Activated T-helper 17 cell treated with anti-CD3 and anti-CD28 coated beads, Interleukin-2, amount 50 U/mL, for 72 hours (primary cell): ENCODE results near the gene IMMP2L. TPM values are rescaled to one million over a fixed set of nuclear protein-coding genes. Genes with fewer than 3 reads are reported as not detected.
A peak's percentile ranks its signal among the peaks of the same experiment; 100 is the strongest.
"Not testable (repeated sequence)": the region's sequence is repeated elsewhere in the genome, so short reads cannot be mapped to it uniquely, and the experiment has no call there.

Experiments used
- ATAC-seq: fragments of 150-1000 bp; cut with Tn5 transposase; replicated peaks from 2 replicates; pipeline ENCODE4 v1.10.0; 2021; ENCODE audit warnings: mild to moderate bottlenecking, moderate library complexity
- H3K27ac Mint-ChIP-seq: one replicate; pipeline ENCODE4 v1.8.0; 2022; ENCODE audit warnings: mixed read lengths
- H3K27me3 Mint-ChIP-seq: one replicate; pipeline ENCODE4 v1.8.0; 2022; ENCODE audit warnings: mixed read lengths
- H3K36me3 Mint-ChIP-seq: one replicate; pipeline ENCODE4 v1.8.0; 2022; ENCODE audit warnings: low read depth, mild to moderate bottlenecking, mixed read lengths
- H3K4me1 Mint-ChIP-seq: one replicate; pipeline ENCODE4 v1.8.0; 2022; ENCODE audit warnings: mixed read lengths
- H3K4me3 Mint-ChIP-seq: one replicate; pipeline ENCODE4 v1.8.0; 2022; ENCODE audit warnings: mild to moderate bottlenecking, mixed read lengths
- H3K9me3 Mint-ChIP-seq: one replicate; pipeline ENCODE4 v1.8.0; 2022; ENCODE audit warnings: mixed read lengths
- total RNA-seq, 2 donors: library from RNA; stranded (reverse); gene quantifications; one replicate each; pipeline ENCODE4 v1.2.3, GENCODE V29; 2022

The IMMP2L gene
- total RNA-seq: 10 to 100 TPM in 1 of 2 donors, 1 to 10 TPM in 1; 9.5 to 27.6 TPM

DNA sequence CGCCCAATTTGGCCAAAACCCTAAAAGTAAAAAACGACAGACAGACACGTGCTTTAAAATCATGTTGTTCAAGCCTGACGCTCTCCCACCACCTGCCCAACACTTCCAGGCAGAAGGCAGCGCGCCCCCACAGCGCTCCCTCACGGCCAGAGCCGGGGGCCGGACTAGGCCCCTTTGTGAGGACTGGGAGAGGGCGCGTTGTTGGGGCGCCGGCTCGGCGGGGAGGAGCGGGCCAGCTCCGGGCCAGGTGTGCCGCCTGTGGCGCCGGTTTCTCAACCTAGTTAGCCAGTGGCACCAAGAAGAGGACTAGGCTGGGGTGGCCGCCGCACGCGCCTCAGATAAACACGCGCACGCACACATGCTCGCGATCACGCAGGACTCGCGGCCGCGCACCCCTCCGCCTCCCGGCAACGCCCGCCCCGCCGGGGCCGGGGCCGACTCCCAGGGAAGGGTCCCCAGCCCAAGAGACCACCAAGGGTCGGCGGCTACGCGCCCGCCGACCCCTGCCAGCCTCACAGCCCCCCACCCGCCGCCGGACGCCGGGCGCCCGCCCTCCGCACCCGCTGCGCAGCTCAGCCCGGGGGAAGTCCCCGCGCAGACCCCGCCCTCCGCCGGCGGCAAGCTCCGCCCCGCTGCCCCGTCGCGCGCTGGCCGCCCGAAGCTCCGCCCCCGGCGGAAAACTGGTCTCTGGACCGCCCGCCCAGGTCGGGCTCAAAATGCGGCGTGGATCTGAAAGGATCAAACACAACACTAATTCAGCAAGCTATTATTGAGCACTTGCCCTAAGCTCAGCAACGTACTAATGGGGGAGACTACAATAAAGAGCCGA lies at the start of gene IMMP2L:
IMMP2L (minus strand) TSS at position 589 of the 829 bp plus-strand sequence.
- Mint-ChIP-seq H3K9me3 (no peaks in the 10 kb centered on the region), H3K36me3 (peaks cover 28% of the 10 kb centered on the region), H3K4me3 (peak within 1 kb of the TSS; percentile 84), H3K4me1 (peaks cover 20% of the 10 kb centered on the region), H3K27ac (peak within 1 kb of the TSS; percentile 89), H3K27me3 (peaks cover 4% of the 10 kb centered on the region)
- peak; percentile 95 for ATAC-seq

DNA sequence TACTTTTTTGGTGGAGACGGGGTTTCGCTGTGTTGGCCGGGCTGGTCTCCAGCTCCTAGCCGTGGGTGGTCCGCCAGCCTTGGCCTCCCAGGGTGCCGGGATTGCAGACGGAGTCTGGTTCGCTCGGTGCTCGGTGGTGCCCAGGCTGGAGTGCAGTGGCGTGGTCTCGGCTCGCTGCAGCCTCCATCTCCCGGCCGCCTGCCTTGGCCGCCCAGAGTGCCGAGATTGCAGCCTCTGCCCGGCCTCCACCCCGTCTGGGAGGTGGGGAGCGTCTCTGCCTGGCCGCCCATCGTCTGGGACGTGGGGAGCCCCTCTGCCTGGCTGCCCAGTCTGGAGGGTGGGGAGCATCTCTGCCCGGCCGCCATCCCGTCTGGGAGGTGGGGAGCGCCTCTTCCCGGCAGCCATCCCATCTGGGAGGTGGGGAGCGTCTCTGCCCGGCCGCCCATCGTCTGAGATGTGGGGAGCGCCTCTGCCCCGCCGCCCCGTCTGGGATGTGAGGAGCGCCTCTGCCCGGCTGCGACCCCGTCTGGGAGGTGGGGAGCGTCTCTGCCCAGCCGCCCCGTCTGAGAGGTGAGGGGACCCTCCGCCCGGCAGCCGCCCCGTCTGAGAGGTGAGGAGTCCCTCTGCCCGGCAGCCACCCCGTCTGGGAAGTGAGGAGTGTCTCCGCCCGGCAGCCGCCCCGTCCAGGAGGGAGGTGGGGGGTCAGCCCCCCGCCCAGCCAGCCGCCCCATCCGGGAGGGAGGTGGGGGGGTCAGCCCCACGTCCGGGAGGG lies 47.4 kb upstream of the IMMP2L start:
- H3K27ac Mint-ChIP-seq, H3K9me3 Mint-ChIP-seq, H3K27me3 Mint-ChIP-seq, H3K36me3 Mint-ChIP-seq, H3K4me3 Mint-ChIP-seq, H3K4me1 Mint-ChIP-seq, ATAC-seq: not testable (repeated sequence)

DNA sequence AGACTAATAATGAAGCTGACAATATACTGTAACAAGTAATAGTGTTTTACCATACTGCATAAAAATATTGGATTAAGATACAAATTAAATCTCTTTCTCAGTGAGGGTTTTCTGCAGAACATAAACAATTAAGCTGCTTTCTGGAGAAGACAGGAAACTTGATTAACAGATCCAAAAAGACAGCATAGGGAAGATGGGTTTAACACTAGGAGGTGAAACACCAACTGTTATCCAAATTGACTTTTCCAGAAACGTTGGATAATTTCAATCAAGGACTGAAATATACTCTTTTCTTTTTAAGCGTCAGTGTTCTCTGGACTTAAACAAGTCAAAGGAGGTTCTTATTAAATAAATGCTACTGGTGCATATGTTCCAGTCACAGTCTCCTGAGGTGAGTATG lies 45.3 kb upstream of the IMMP2L start:
- no peak for ATAC-seq
- H3K4me3 Mint-ChIP-seq: no peak overlapping the region
- no peak overlapping the region for H3K27ac Mint-ChIP-seq
- H3K4me1 Mint-ChIP-seq: no peaks in the 10 kb centered on the region
- H3K9me3 Mint-ChIP-seq: no peaks in the 10 kb centered on the region
- peaks cover 3% of the 10 kb centered on the region for H3K27me3 Mint-ChIP-seq
- H3K36me3 Mint-ChIP-seq: no peaks in the 10 kb centered on the region

DNA sequence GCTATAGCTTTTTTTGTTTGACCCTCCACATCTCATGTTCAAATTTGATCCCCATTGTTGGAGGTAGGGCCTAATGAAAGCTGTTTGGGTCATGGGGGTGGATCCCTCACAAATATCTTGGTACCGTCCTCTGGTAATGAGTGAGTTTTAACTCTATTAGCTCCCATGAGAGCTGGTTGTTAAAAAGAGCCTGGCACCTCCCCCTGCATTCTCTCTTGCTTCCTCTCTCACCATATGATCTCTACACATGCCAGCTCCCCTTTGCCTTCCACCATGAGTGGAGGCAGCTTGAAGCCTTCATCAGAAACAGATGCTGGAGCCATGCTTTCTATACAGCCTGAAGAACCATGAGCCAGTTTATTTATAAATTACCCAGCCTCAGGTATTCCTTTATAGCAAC lies 43.0 kb upstream of the IMMP2L start:
- Mint-ChIP-seq H3K27ac (no peak overlapping the region), H3K27me3 (peaks cover 3% of the 10 kb centered on the region), H3K4me3 (no peak overlapping the region), H3K36me3 (no peaks in the 10 kb centered on the region), H3K9me3 (no peaks in the 10 kb centered on the region), H3K4me1 (no peaks in the 10 kb centered on the region)
- no peak for ATAC-seq

DNA sequence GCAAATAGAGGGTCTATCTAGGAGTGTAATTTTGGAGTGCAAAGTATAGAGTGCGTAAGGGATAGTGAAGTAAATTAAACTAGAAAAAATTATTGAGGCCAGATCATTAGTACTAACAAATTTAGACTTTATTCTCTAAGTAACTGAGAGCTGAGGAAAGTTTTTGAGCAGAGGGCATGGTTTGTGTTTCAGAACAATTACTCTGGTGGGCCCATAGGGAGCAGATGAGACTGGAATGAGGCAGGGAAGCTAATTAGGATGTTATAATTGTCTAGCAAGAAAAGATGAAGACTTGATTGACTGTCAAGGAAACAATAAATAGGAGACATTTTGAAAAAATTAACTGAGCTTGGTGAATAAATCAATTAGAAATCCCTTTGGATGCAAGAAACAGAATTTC lies 37.8 kb upstream of the IMMP2L start:
- H3K36me3 Mint-ChIP-seq: no peaks in the 10 kb centered on the region
- H3K4me3 Mint-ChIP-seq: no peak overlapping the region
- H3K27me3 Mint-ChIP-seq: no peaks in the 10 kb centered on the region
- H3K27ac Mint-ChIP-seq: no peak overlapping the region
- no peaks in the 10 kb centered on the region for H3K4me1 Mint-ChIP-seq
- peaks cover 4% of the 10 kb centered on the region for H3K9me3 Mint-ChIP-seq
- no peak for ATAC-seq

DNA sequence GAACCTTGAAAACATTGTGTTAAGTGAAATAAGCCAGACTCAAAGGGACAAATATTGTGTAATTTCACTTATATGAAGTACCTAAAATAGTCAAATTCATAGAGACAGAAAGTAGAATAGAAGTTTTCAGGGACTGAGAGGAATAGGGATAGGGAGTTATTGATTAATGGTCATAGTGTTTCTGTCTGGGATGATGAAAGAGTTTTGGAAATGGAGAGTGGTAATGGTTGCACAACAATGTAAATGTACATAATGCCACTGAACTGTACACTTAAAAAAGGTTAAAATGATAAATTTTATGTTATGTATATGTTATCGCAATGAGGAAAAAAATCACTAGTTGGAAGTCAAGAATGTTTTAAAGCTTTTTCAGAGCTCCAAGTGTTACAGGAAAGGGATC lies 33.5 kb upstream of the IMMP2L start:
- no peak for ATAC-seq
- Mint-ChIP-seq H3K4me3 (no peak overlapping the region), H3K4me1 (no peaks in the 10 kb centered on the region), H3K9me3 (peaks cover 4% of the 10 kb centered on the region), H3K27me3 (no peaks in the 10 kb centered on the region), H3K27ac (no peak overlapping the region), H3K36me3 (no peaks in the 10 kb centered on the region)

DNA sequence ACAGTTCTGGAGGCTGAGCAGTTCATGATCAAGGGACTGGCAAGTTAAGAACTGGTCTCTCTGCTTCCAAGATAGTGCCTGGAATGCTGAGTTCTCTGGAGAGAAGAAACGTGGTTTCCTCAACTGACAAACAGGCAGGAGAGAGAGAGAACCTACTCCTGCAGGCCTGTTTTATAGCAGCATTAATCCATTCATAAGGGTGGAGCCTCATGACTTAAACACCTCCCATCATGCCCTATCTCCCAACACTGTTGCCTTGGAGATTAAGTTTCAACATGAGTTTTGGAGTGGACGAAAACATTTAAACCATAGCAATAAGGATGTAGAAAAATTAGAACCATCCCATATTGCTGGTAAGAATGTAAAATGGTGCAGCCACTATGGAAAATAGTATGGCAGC lies 32.3 kb upstream of the IMMP2L start:
- no peaks in the 10 kb centered on the region for H3K27me3 Mint-ChIP-seq
- no peak for ATAC-seq
- H3K4me1 Mint-ChIP-seq: no peaks in the 10 kb centered on the region
- H3K36me3 Mint-ChIP-seq: no peaks in the 10 kb centered on the region
- H3K9me3 Mint-ChIP-seq: peaks cover 4% of the 10 kb centered on the region
- no peak overlapping the region for H3K27ac Mint-ChIP-seq
- no peak overlapping the region for H3K4me3 Mint-ChIP-seq

DNA sequence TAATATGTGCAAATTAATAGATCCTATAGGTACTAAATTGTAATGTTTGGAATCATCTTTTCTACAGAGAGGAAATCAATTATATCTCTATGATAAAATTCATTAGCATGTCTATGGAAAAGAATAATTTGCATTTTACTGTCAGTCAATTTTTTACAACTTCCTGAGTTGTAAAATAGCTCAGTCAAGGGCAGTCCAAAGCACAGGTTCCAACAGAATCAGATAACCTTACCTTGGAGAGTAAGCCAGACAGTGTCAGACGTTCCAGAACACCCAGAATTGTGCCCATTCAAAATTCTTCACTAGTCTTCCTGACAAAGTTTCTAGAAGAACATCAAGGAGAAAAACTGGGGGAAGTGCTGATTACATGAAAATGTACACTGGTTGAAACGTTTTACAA lies 31.1 kb upstream of the IMMP2L start:
- Mint-ChIP-seq H3K27ac (no peak overlapping the region), H3K9me3 (peaks cover 4% of the 10 kb centered on the region), H3K27me3 (no peaks in the 10 kb centered on the region), H3K4me1 (no peaks in the 10 kb centered on the region), H3K4me3 (no peak overlapping the region), H3K36me3 (no peaks in the 10 kb centered on the region)
- no peak for ATAC-seq

DNA sequence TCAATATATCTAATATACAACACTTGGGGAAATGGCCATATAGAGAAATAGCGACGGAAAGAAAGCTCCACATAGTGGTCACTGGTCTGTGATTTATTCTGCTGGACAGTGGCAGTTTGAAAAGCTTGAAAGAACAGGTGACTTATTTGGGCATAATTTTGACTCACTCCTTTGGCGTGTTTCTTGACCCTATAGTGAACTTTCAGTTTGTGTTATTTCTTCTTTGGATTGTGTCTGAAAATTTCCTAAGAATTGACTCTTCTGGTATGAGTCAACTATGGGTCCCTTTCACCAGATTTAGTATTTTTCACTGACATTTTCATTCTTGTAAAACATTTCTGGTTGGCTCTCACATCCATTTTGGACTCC lies 25.8 kb upstream of the IMMP2L start:
- H3K27me3 Mint-ChIP-seq: no peaks in the 10 kb centered on the region
- H3K4me3 Mint-ChIP-seq: no peak overlapping the region
- no peaks in the 10 kb centered on the region for H3K36me3 Mint-ChIP-seq
- no peaks in the 10 kb centered on the region for H3K4me1 Mint-ChIP-seq
- peak; percentile 40 for ATAC-seq
- H3K27ac Mint-ChIP-seq: no peak overlapping the region
- H3K9me3 Mint-ChIP-seq: no peaks in the 10 kb centered on the region

DNA sequence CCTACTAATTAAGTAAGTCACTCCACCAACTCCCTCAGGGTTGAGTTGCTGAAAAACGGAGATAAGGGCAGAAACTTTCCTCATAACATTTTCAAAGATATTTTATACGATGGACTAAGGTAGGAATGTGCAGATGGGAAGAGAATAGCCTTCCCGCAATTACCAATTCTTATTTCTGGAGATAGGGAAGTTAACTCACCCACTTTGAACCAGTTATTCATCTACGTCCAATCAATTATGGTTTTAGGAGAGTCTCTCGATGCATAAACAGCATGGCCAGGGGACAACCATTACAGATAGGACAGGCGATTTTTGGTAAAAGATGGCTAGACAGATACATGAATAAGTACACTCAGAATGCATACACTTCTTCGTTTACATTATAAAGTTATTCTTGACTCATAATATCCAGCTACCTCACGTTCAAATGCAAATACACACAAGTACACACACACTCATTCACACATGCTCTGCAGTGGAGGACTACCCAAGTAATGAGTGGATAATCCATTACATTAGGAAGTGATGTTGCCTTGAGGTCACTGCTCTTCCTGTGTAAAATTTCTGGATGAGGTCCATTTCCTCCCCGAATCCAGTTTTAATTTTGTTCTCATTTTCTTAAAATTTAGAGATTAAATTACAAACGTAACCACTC lies 25.2 kb upstream of the IMMP2L start:
- no peak overlapping the region for H3K4me3 Mint-ChIP-seq
- no peaks in the 10 kb centered on the region for H3K4me1 Mint-ChIP-seq
- no peaks in the 10 kb centered on the region for H3K27me3 Mint-ChIP-seq
- H3K9me3 Mint-ChIP-seq: no peaks in the 10 kb centered on the region
- no peak overlapping the region for H3K27ac Mint-ChIP-seq
- H3K36me3 Mint-ChIP-seq: no peaks in the 10 kb centered on the region
- no peak for ATAC-seq

DNA sequence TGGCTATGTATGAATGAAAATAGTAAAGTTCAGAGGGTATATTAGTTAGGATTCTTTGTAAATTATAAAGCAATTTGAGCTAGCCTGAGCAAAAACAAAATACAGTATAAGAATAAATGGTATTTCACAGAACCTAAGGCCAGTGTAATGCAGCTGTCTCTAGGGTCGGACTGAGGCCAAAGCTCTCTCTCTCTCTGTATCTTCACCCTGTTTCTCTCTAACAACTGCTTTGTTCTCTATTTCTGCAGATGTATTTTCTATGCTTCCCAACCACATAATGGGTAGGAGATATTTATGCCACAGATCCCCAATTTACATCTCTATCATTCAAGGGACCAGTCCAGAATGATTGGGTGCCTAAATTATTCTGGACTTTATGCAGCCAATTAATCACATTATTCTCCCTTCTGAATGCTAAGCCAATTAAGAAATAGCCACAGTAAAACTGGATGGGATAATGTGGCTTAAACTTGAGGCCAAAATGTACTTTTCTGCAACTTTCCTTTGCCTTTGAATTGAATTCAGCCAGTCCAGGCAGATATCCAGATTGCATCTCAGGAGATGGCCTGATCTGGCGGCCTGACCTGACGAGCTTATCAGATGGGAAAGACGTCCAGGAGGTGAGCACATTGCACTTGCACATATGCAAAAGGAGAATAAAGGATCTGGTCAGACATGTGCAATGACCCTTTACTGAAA lies 24.6 kb upstream of the IMMP2L start:
- H3K27me3 Mint-ChIP-seq: no peaks in the 10 kb centered on the region

DNA sequence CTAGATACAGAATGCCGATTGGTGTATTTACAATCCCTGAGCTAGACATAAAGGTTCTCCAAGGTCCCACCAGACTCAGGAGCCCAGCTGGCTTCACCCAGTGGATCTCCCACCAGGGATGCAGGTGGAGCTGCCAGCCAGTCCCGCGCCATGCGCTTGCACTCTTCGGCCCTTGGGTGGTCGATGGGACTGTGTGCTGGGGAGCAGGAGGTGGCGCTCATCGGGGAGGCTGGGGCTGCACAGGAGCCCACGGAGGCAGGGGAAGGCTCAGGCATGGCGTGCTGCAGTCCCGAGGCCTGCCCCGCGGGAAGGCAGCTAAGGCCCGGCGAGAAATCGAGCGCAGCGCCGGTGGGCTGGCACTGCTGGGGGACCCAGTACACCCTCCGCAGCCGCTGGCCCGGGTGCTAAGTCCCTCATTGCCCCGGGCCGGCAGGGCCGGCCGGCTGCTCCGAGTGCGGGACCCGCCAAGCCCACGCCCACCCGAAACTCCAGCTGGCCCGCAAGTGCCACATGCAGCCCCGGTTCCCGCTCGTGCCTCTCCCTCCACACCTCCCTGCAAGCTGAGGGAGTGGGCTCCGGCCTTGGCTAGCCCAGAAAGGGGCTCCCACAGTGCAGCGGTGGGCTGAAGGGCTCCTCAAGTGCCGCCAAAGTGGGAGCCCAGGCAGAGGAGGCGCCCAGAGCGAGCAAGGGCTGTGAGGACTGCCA lies 19.6 kb upstream of the IMMP2L start:
- not testable (repeated sequence) for H3K27ac Mint-ChIP-seq, H3K4me3 Mint-ChIP-seq, H3K9me3 Mint-ChIP-seq, H3K27me3 Mint-ChIP-seq, H3K4me1 Mint-ChIP-seq, ATAC-seq, H3K36me3 Mint-ChIP-seq

More for the DNA sequence above, 24.6 kb upstream of the IMMP2L start:
- H3K27ac Mint-ChIP-seq: no peak overlapping the region
- H3K4me3 Mint-ChIP-seq: no peak overlapping the region
- H3K36me3 Mint-ChIP-seq: no peaks in the 10 kb centered on the region
- no peaks in the 10 kb centered on the region for H3K4me1 Mint-ChIP-seq
- ATAC-seq: no peak
- H3K9me3 Mint-ChIP-seq: no peaks in the 10 kb centered on the region

DNA sequence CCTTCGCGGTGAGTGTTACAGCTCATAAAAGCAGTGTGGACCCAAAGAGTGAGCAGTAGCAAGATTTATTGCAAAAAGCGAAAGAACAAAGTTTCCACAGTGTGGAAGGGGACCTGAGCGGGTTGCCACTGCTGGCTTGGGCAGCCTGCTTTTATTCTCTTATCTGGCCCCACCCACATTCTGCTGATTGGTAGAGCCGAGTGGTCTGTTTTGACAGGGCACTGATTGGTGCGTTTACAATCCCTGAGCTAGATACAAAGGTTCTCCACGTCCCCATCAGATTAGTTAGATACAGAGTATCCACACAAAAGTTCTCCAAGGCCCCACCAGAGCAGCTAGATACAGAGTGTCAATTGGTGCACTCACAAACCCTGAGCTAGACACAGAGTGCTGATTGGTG lies 18.9 kb upstream of the IMMP2L start:
- H3K4me3 Mint-ChIP-seq, H3K27ac Mint-ChIP-seq, ATAC-seq, H3K4me1 Mint-ChIP-seq, H3K9me3 Mint-ChIP-seq, H3K36me3 Mint-ChIP-seq, H3K27me3 Mint-ChIP-seq: not testable (repeated sequence)

DNA sequence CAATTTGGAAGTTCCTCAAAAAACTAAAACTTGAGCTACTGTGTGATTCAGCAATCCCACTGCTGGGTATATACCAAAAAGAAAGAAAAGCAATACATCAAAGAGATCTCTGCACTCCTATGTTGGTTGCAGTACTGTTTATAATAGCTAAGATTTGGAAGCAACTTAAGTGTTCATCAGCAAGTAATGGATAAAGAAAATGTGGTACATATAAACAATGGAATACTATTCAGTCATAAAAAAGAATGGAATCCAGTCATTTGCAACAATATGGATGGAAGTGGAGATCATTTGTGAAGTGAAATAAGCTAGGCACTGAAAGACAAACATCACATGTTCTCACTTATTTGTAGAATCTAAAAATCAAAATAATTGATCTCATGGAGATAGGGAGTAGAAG lies 16.5 kb upstream of the IMMP2L start:
- H3K27me3 Mint-ChIP-seq: no peaks in the 10 kb centered on the region
- no peaks in the 10 kb centered on the region for H3K4me1 Mint-ChIP-seq
- H3K27ac Mint-ChIP-seq: no peak overlapping the region
- no peak for ATAC-seq
- H3K4me3 Mint-ChIP-seq: no peak overlapping the region
- H3K9me3 Mint-ChIP-seq: peaks cover 8% of the 10 kb centered on the region
- H3K36me3 Mint-ChIP-seq: no peaks in the 10 kb centered on the region
